ENCODE measurements around the gene LIPM.

- no peak for TF ChIP-seq CTCF (IDR thresholded peaks at IDR 0.05)
- no peak for TF ChIP-seq POLR2AphosphoS5 (IDR thresholded peaks at IDR 0.05)
- TF ChIP-seq POLR2A (IDR thresholded peaks at IDR 0.05): no peak
These were observed 50.8 kb downstream of the LIPM start for GRCh38 chr10:88853155-88853881.

Measured in transverse colon (tissue), 4 donors.